HUES64 (cell line): ENCODE results near the gene BLOC1S4.
"Not testable (repeated sequence)": the region's sequence is repeated elsewhere in the genome, so short reads cannot be mapped to it uniquely, and the experiment has no call there.

Experiments used
- H3K27ac ChIP-seq: 2 replicates; pipeline ENCODE4 v1.7.0; 2013; ENCODE audit warnings: low read depth, low read length, inconsistent platforms
- H3K27me3 ChIP-seq: 2 replicates; pipeline ENCODE4 v1.6.1; 2013; ENCODE audit warnings: mild to moderate bottlenecking, low read length; ENCODE audit not compliant: insufficient read depth
- H3K36me3 ChIP-seq: 2 replicates; pipeline ENCODE4 v1.6.1; 2013; ENCODE audit warnings: mild to moderate bottlenecking, low read length; ENCODE audit not compliant: insufficient read depth
- H3K4me1 ChIP-seq: 2 replicates; pipeline ENCODE4 v1.6.1; 2013; ENCODE audit warnings: mild to moderate bottlenecking, low read length, moderate library complexity; ENCODE audit not compliant: insufficient read depth
- H3K4me3 ChIP-seq: 2 replicates; pipeline ENCODE4 v1.5.1; 2013; ENCODE audit warnings: mild to moderate bottlenecking, low read length, moderate library complexity
- H3K9ac ChIP-seq: 2 replicates; pipeline ENCODE4 v1.6.1; 2013; ENCODE audit warnings: mild to moderate bottlenecking, low read depth, low read length
- H3K9me3 ChIP-seq: 2 replicates; pipeline ENCODE4 v1.6.1; 2013; ENCODE audit warnings: low read depth, low read length; ENCODE audit not compliant: insufficient read depth
- WGBS: fragments of 150-250, 120-280 bp; methylation state at CpG from one replicate; pipeline ENCODE4 v1.1.7; 2013; ENCODE audit warnings: missing lambda C conversion rate; 5-methylcytosine and 5-hydroxymethylcytosine counted together

Gene BLOC1S4

DNA sequence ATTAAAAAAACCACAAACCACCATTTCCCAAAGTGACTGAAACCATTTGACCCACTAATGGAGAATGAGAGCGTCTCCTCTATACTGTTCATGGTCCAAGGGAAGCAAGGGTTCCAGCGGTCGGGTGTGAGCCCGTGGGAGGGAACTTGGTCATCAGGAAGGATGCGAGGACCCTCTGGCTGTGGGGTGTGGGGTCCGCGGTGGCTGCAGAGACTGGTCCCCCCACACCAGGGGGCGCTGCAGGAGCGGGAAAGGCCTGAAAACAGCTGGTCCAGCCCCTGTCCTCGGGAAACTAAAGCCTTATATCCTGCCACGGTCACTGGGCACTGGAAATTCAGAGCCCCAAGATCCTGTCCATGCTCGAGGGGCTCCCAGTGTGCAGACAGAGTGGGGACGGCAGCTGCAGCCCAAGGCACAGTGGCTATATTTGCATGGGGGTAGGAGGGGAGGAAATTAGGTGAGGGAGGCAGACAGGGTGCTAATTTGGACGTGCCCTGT is 4.3 kb downstream of the BLOC1S4 start:
- Histone ChIP-seq H3K36me3 (no peaks in the 10 kb centered on the region), H3K4me1 (peaks cover 8% of the 10 kb centered on the region), H3K9me3 (no peaks in the 10 kb centered on the region), H3K4me3 (no peak overlapping the region), H3K9ac (no peak overlapping the region), H3K27me3 (no peaks in the 10 kb centered on the region), H3K27ac (no peak overlapping the region)
- WGBS, result 15% methylated on average over 14 of the region's 14 CpGs

DNA sequence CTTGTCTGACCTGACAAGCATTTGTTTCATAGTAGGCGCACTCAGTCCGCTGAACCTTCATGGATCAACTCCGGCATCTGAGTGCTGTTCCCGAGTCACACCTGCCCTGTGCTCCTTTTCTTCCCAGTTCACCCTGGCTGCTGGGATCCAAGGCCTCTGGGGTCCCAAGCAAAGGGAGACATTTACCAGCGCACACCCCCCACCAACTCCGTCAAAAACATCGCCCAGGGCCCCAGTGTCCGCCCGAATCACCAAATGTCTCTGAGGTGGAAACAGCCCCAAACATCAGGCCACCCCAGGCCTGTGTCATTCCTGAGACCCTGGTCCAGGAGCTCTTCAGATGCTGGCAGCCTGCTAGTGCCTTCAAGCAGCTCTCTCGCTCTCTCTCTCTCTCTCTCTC is 5.1 kb downstream of the BLOC1S4 start:
- no peak overlapping the region for H3K27ac ChIP-seq
- 93% methylated on average over 10 of the region's 10 CpGs for WGBS

DNA sequence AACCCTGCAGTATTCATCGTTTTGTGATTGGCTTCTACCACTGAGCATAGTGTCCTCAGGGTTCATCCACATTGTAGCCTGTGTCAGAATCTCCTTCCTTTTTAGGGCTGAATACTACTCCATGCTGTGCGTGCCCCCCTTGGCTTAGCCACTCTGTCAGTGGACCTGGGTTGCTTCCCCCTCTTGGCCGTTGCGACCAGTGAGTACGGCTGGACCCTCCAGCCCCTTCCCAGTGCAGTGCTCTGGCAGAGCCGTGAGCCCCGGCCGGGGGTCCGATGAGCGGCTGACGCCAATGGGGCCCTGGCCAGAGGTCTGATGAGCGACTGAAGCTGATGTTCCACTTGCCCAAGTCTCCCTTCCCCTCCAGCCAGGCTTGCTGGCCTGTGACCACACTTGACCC is 6.9 kb downstream of the BLOC1S4 start:
- H3K27ac ChIP-seq, result no peak overlapping the region
- 94% methylated on average over 12 of the region's 12 CpGs for WGBS
- no peak overlapping the region for H3K4me3 ChIP-seq
- no peaks in the 10 kb centered on the region for H3K36me3 ChIP-seq
- H3K9ac ChIP-seq, result no peak overlapping the region
- H3K4me1 ChIP-seq, result peaks cover 2% of the 10 kb centered on the region; the same call in 1 of the 2 replicates
- H3K9me3 ChIP-seq, result no peaks in the 10 kb centered on the region
- no peaks in the 10 kb centered on the region for H3K27me3 ChIP-seq

More for the DNA sequence above, 5.1 kb downstream of the BLOC1S4 start:
- no peaks in the 10 kb centered on the region for H3K9me3 ChIP-seq
- H3K9ac ChIP-seq, result no peak overlapping the region
- H3K4me1 ChIP-seq, result peaks cover 8% of the 10 kb centered on the region
- no peaks in the 10 kb centered on the region for H3K36me3 ChIP-seq
- H3K4me3 ChIP-seq, result no peak overlapping the region
- H3K27me3 ChIP-seq, result no peaks in the 10 kb centered on the region

DNA sequence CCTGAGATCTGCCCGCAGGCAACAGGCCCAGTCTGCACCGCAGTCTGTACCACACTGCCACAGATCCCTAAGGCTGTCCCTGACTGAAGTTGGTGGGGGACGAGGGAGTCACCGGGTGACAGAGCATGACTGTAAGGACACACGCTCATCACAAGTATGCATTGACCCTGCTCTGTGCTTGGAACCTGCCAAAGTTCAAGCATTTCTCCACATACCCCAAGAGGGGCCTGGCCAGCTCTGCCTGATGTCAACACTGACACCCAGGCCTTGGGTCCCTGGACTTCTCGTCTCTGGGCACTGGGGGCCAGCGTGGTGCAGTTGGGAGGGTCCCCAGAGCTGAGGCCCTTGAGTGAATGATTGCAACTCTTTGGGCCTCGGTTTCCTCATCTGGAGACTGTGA is 7.9 kb downstream of the BLOC1S4 start:
- H3K9me3 ChIP-seq, result no peaks in the 10 kb centered on the region
- H3K4me1 ChIP-seq, result peaks cover 6% of the 10 kb centered on the region; the same call in 1 of the 2 replicates
- WGBS, result 91% methylated on average over 8 of the region's 8 CpGs
- H3K27ac ChIP-seq, result no peak overlapping the region
- H3K27me3 ChIP-seq, result no peaks in the 10 kb centered on the region
- H3K36me3 ChIP-seq, result no peaks in the 10 kb centered on the region
- H3K4me3 ChIP-seq, result no peak overlapping the region
- H3K9ac ChIP-seq, result no peak overlapping the region

DNA sequence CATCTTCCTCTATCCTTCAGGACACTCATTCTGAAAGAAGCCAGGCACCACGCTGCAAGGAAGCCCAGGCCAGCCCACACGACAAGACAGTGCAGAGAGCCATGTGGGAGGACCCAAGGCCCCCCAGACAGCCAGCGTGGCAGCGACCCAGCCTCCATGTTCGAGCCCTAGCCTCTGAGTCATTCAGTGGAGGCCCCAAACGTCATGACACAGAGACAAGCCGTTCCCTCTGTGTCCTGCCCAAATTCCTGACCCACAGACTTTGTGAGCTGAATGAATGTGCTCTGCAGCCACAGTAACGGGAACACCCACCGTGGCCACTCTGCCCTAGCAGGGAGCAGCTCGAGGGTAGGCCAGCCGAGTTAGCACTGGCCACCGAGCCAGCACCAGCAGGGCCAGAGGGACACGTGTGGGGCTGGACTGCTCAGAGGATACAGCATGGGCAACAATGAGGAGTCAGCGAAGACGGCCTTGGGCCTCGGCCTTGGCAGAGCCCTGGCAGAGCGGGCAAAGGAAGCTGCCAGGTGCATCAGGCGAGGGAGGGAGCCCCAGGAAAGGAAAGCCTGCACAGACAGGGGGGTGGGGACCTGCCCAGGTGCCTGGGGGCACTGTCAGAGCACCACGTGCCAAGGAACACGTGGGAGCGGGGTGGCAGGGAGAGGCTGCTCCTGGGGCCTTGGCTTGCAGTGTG is 8.6 kb downstream of the BLOC1S4 start:
- Histone ChIP-seq H3K27me3 (no peaks in the 10 kb centered on the region), H3K36me3 (no peaks in the 10 kb centered on the region), H3K4me1 (peaks cover 6% of the 10 kb centered on the region; the same call in 1 of the 2 replicates), H3K9me3 (no peaks in the 10 kb centered on the region), H3K27ac (no peak overlapping the region), H3K4me3 (no peak overlapping the region), H3K9ac (no peak overlapping the region)
- WGBS, result 89% methylated on average over 21 of the region's 21 CpGs

DNA sequence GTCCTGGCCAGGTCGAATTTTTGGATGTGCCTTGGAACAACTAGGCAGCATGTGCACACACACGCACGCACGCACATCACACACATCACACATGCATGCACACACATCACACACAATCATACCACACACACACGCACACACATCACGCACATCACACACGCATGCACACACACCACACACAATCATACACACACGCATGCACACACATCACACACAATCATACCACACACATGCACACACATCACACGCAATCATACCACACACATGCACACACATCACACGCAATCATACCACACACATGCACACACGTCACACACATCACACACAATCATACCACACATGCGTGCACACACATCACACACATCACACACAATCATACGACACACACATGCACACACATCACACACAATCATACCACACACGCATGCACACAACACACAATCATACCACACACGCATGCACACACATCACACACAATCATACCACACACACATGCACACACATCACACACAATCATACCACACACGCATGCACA is 9.5 kb downstream of the BLOC1S4 start:
- H3K27ac ChIP-seq, H3K9me3 ChIP-seq, H3K36me3 ChIP-seq, H3K4me1 ChIP-seq, H3K4me3 ChIP-seq, H3K9ac ChIP-seq, H3K27me3 ChIP-seq: not testable (repeated sequence)
- WGBS, result 93% methylated on average over 15 of the region's 16 CpGs

DNA sequence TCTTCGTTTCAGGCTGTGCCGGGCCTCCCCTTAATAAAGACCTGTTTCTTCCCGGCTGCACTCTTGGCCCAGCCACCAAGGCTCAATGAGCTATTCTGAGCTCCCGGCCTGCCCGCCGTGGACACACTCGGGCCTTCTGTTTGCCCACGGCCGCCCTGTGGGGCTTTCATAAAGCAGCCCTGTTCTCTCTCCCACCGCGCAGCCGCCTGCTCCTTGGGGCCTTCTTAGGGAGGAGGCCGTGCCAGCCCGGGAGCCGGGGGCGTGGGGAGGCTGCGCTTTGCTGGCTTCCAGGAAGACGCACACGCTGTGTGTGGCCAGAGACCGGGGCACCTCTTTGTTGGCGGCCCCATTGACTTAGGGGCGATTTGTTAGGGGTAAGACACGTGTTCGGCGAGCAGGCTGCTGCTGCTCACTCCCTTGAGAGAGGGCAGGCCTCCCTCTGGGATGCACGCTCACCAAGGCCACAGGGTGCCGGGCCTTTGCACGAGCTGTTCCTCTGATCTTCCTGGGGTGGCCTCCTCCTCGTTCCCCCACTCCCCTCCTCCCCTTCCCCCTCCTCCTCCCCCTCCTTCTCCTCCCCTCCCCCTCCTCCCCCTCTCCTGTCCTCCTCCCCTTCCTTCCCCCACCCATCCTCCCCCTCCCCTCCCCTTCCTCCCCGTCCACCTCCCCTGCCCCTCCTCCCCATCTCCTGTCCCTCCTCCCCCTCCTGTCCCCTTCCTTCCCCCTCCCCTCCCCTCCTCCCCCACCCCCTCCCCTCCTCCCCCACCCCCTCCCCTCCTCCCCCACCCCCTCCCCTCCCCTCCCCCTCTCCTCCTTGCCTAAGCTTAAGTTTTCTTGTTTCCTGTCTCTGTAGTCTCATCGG is 11.3 kb downstream of the BLOC1S4 start:
- Histone ChIP-seq H3K27me3 (no peaks in the 10 kb centered on the region), H3K4me3 (no peak overlapping the region), H3K4me1 (peaks cover 6% of the 10 kb centered on the region; the same call in 1 of the 2 replicates), H3K9me3 (no peaks in the 10 kb centered on the region), H3K9ac (0 out of 2 replicates have a peak overlapping the region, but pooled peaks have one; percentile 2), H3K36me3 (no peaks in the 10 kb centered on the region), H3K27ac (peak overlapping the region; percentile 53; the same call in 1 of the 2 replicates)
- 44% methylated on average over 30 of the region's 31 CpGs for WGBS

DNA sequence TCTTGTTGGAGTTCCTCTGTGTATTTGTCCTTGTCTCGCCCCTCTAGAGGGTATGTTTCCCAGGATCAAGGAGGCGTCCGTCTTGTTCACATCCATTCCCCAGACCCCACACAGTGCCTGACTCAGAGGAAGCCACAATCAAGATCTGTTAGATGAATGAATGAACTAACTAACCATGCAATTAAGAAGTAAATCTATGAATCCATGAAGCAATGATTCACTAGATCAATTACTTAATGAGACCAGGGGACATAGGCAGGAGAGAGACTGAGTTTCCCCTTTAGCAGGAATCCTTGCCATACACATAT is 11.9 kb downstream of the BLOC1S4 start:
- peaks cover 6% of the 10 kb centered on the region; the same call in 1 of the 2 replicates for H3K4me1 ChIP-seq
- WGBS, result 44% methylated on average over 3 of the region's 3 CpGs
- no peaks in the 10 kb centered on the region for H3K36me3 ChIP-seq
- H3K27me3 ChIP-seq, result no peaks in the 10 kb centered on the region
- no peak overlapping the region for H3K27ac ChIP-seq
- no peak overlapping the region for H3K4me3 ChIP-seq
- H3K9me3 ChIP-seq, result no peaks in the 10 kb centered on the region
- H3K9ac ChIP-seq, result no peak overlapping the region

DNA sequence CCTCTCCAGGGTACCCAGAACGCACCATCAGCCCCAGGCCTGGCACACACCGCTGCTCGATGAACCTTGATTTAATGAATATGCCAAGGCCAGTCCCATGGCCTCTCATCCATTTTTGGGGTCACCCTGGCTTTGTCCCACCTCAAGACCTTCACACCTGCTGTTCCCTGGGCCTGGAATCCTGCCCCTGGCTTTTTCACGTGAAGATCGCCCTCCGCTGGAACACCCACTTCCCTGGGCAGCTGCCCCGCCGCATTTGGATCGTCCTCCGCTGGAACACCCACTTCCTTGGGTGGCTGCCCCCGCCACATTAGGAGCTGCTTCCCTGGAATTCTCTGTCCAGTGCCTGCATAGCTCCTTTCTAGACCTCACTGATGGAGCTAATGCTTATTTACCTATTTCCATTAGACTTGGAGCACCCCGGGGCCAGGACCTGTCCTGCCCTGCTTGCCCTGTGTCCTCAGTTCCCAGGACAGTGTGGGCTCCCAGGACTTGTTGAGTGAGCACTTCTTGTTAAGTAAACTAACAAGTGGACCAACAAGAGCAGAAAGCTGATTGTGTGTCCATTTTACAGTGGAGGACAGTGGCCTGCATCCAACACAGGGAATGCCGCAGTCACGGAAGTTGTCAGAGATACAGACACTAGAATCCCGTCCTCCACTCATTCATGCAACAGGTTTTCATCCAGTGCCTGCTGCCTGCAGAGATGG is 12.5 kb downstream of the BLOC1S4 start:
- 89% methylated on average over 15 of the region's 15 CpGs for WGBS
- Histone ChIP-seq H3K36me3 (no peaks in the 10 kb centered on the region), H3K4me3 (no peak overlapping the region), H3K27ac (no peak overlapping the region), H3K27me3 (no peaks in the 10 kb centered on the region), H3K9ac (no peak overlapping the region), H3K4me1 (peaks cover 6% of the 10 kb centered on the region; the same call in 1 of the 2 replicates), H3K9me3 (no peaks in the 10 kb centered on the region)

DNA sequence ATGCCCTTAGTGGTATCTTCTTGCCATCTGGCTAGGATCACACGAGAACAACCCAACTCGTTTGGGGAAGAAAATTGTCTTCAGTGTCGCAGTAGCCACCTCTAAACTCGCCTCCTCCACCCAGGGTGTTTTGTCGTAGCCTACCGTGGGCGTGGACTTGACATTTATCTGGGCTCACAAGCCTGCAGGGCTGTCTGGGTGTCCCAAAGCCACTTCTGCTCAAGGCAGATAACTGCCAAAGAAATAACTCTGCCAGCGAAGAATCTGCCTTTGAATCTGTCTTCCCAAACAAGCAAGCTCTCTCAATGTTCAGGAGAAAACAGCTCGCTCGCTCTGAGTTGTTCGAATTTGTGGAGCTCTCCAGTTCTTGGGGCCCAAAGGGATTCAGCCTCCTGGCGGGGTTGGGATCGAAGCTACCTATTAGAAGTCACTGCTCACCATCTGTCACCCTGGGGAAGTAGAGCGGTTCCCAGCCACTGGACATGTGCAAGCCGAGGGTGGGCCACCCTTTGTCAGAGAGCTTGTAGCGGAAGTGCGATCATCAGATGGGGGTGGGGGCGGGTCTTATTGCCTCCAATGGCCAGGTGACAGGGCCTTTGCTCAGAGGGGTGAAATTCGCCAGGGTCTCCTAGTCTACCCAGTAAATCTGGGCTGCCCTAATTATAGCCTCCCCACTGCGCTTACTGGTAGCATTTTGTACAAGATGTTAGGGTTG is 14.8 kb downstream of the BLOC1S4 start:
- WGBS, result 85% methylated on average over 20 of the region's 20 CpGs
- no peak overlapping the region for H3K9ac ChIP-seq
- no peaks in the 10 kb centered on the region for H3K36me3 ChIP-seq
- peaks cover 6% of the 10 kb centered on the region; the same call in 1 of the 2 replicates for H3K4me1 ChIP-seq
- no peaks in the 10 kb centered on the region for H3K27me3 ChIP-seq
- no peaks in the 10 kb centered on the region for H3K9me3 ChIP-seq
- no peak overlapping the region for H3K27ac ChIP-seq
- H3K4me3 ChIP-seq, result no peak overlapping the region
